NCI-H2171 (cell line): ENCODE results near the gene CATSPER3.

ENCODE experiments used
- DNase-seq: peaks from one replicate; lab custom pipeline; 2025; lab: John Stamatoyannopoulos, UW

The CATSPER3 gene

GRCh38 chr5:135041145-135041587 lies 73.5 kb downstream of the CATSPER3 start:
- DNase-seq, result no peak

GRCh38 chr5:135041726-135042125 lies 74.0 kb downstream of the CATSPER3 start:
- no peak for DNase-seq

- no peak for DNase-seq
Measured at GRCh38 chr5:135042595-135042994, 74.9 kb downstream of the CATSPER3 start.

- no peak for DNase-seq
Measured at GRCh38 chr5:135045488-135045887, 77.8 kb downstream of the CATSPER3 start.

GRCh38 chr5:135046661-135047346 lies 79.1 kb downstream of the CATSPER3 start:
- DNase-seq, result no peak

GRCh38 chr5:135047347-135047695 lies 79.6 kb downstream of the CATSPER3 start:
- DNase-seq, result no peak

- DNase-seq, result no peak
Measured at GRCh38 chr5:135048286-135048685, 80.6 kb downstream of the CATSPER3 start.

- no peak for DNase-seq
Measured at GRCh38 chr5:135048930-135049329, 81.2 kb downstream of the CATSPER3 start.

GRCh38 chr5:135050244-135050767 lies 82.6 kb downstream of the CATSPER3 start:
- no peak for DNase-seq

- DNase-seq, result no peak
Measured at GRCh38 chr5:135051399-135051798, 83.7 kb downstream of the CATSPER3 start.

- no peak for DNase-seq
Measured at GRCh38 chr5:135051872-135052271, 84.2 kb downstream of the CATSPER3 start.

- DNase-seq, result no peak
Measured at GRCh38 chr5:135052511-135053145, 84.9 kb downstream of the CATSPER3 start.

GRCh38 chr5:135053278-135053677 lies 85.6 kb downstream of the CATSPER3 start:
- DNase-seq, result no peak

- DNase-seq, result no peak
Measured at GRCh38 chr5:135053989-135054388, 86.3 kb downstream of the CATSPER3 start.

GRCh38 chr5:135054546-135054945 lies 86.8 kb downstream of the CATSPER3 start:
- no peak for DNase-seq

GRCh38 chr5:135055396-135055795 lies 87.7 kb downstream of the CATSPER3 start:
- DNase-seq, result no peak

GRCh38 chr5:135056316-135057030 lies 88.8 kb downstream of the CATSPER3 start:
- DNase-seq, result no peak

GRCh38 chr5:135057233-135057632 lies 89.5 kb downstream of the CATSPER3 start:
- no peak for DNase-seq

GRCh38 chr5:135058331-135058732 lies 90.6 kb downstream of the CATSPER3 start:
- no peak for DNase-seq

- no peak for DNase-seq
Measured at GRCh38 chr5:135059000-135059923, 91.6 kb downstream of the CATSPER3 start.

GRCh38 chr5:135060021-135060420 lies 92.3 kb downstream of the CATSPER3 start:
- no peak for DNase-seq

GRCh38 chr5:135061001-135061400 lies 93.3 kb downstream of the CATSPER3 start:
- no peak for DNase-seq
